Stimulated activated CD8-positive, alpha-beta memory T cell treated with anti-CD3 and anti-CD28 coated beads, Interleukin-15, amount 100 ng/mL, for 24 hours (primary cell): ENCODE measurements around the gene SCPEP1.
"Not testable (repeated sequence)": the region's sequence is repeated elsewhere in the genome, so short reads cannot be mapped to it uniquely, and the experiment has no call there.

Experiments
- DNase-seq: peaks from one replicate; pipeline ENCODE4 v3.0.0-alpha.2; 2020; ENCODE audit warnings: low read depth

The SCPEP1 gene

GRCh38 chr17:56977673-56978395 is at the start of gene SCPEP1:
Gene SCPEP1, plus strand, starts transcription at chr17:56978131. Its CDS starts 29 bp downstream, at chr17:56978160.
- peak; percentile 72 for DNase-seq

GRCh38 chr17:56928586-56928985 is 49.3 kb upstream of the SCPEP1 start:
- DNase-seq, result no peak

GRCh38 chr17:56929362-56929969 is 48.5 kb upstream of the SCPEP1 start:
- no peak for DNase-seq

- no peak for DNase-seq
Observed at GRCh38 chr17:56930739-56931337, 47.1 kb upstream of the SCPEP1 start.

- DNase-seq, result no peak
Observed at GRCh38 chr17:56933151-56933745, 44.7 kb upstream of the SCPEP1 start.

- no peak for DNase-seq
Observed at GRCh38 chr17:56933868-56934267, 44.1 kb upstream of the SCPEP1 start.

GRCh38 chr17:56934280-56934679 is 43.7 kb upstream of the SCPEP1 start:
- DNase-seq, result no peak

- DNase-seq, result no peak
Observed at GRCh38 chr17:56935461-56935860, 42.5 kb upstream of the SCPEP1 start.

- DNase-seq, result no peak
Observed at GRCh38 chr17:56936697-56937322, 41.1 kb upstream of the SCPEP1 start.

GRCh38 chr17:56937687-56938086 is 40.2 kb upstream of the SCPEP1 start:
- DNase-seq, result no peak

- not testable (repeated sequence) for DNase-seq
Observed at GRCh38 chr17:56938206-56938605, 39.7 kb upstream of the SCPEP1 start.

GRCh38 chr17:56939869-56940484 is 38.0 kb upstream of the SCPEP1 start:
- no peak for DNase-seq

- DNase-seq, result no peak
Observed at GRCh38 chr17:56943505-56944125, 34.3 kb upstream of the SCPEP1 start.

GRCh38 chr17:56945938-56946505 is 31.9 kb upstream of the SCPEP1 start:
- no peak for DNase-seq

- no peak for DNase-seq
Observed at GRCh38 chr17:56947741-56948140, 30.2 kb upstream of the SCPEP1 start.

- DNase-seq, result no peak
Observed at GRCh38 chr17:56948491-56948890, 29.4 kb upstream of the SCPEP1 start.

GRCh38 chr17:56949595-56949994 is 28.3 kb upstream of the SCPEP1 start:
- DNase-seq, result no peak

- DNase-seq, result no peak
Observed at GRCh38 chr17:56956992-56957391, 20.9 kb upstream of the SCPEP1 start.

- DNase-seq, result peak; percentile 89
Observed at GRCh38 chr17:56960596-56961538, 17.1 kb upstream of the SCPEP1 start, which contains the start of gene COIL. Gene COIL, minus strand, starts transcription at chr17:56961050. Its CDS starts 31 bp downstream, at chr17:56961019.

GRCh38 chr17:56965241-56965640 is 12.7 kb upstream of the SCPEP1 start:
- DNase-seq, result not testable (repeated sequence)
